Measurements from ENCODE around the gene GABBR2. TPM values are rescaled to one million over a fixed set of nuclear protein-coding genes. Genes with fewer than 3 reads are reported as not detected.
A peak's percentile ranks its signal among the peaks of the same experiment; 100 is the strongest.

Gene GABBR2
- total RNA-seq, 1 experiment from 2014 or later, result not detected

DNA sequence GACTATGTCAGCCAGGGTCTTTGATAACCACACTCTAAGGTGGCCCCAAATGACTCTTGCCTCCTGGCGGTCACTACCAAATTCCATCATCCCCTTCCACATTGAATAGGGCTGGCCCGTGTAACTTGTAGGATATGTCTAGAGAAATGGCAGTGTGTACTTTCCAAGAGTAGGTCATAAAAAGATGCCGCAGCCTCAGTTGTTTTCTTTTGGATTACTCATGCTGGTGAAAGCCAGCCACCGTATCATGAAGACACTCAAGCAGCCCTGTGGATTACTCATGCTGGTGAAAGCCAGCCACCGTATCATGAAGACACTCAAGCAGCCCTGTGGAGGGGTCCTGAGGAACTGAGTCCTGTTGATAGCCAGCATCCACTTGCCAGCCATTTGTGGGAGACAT, 281.2 kb downstream of the GABBR2 start:
- ChIA-PET POLR2A (no interaction called here), CTCF (interaction anchor here (0.7 kb wide), 1 partner anchor 99 kb away, joined by 3 read pairs; no protein-coding TSS in a partner anchor)
- Mint-ChIP-seq H3K27ac (ENCODE audit: low read depth, unreplicated experiment) (no peak overlapping the region), H3K36me3 (ENCODE audit: insufficient read depth, unreplicated experiment) (no peaks in the 10 kb centered on the region), H3K4me1 (ENCODE audit: insufficient read depth, unreplicated experiment) (peaks cover 7% of the 10 kb centered on the region), H3K27me3 (ENCODE audit: insufficient read depth, unreplicated experiment) (no peaks in the 10 kb centered on the region), H3K4me3 (ENCODE audit: unreplicated experiment) (no peak overlapping the region), H3K9me3 (ENCODE audit: unreplicated experiment) (peaks cover 7% of the 10 kb centered on the region)
- no TSS peak for BruUV-seq (replicated peaks)
- peak; percentile 16 for DNase-seq (ENCODE audit: unreplicated experiment)
- intact Hi-C loops (cut with micrococcal nuclease), result no loop called here
- TF ChIP-seq, protein P1, sequence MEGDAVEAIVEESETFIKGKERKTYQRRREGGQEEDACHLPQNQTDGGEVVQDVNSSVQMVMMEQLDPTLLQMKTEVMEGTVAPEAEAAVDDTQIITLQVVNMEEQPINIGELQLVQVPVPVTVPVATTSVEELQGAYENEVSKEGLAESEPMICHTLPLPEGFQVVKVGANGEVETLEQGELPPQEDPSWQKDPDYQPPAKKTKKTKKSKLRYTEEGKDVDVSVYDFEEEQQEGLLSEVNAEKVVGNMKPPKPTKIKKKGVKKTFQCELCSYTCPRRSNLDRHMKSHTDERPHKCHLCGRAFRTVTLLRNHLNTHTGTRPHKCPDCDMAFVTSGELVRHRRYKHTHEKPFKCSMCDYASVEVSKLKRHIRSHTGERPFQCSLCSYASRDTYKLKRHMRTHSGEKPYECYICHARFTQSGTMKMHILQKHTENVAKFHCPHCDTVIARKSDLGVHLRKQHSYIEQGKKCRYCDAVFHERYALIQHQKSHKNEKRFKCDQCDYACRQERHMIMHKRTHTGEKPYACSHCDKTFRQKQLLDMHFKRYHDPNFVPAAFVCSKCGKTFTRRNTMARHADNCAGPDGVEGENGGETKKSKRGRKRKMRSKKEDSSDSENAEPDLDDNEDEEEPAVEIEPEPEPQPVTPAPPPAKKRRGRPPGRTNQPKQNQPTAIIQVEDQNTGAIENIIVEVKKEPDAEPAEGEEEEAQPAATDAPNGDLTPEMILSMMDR (IDR thresholded peaks at IDR 0.05; ENCODE audit: unreplicated experiment), result no peak

DNA sequence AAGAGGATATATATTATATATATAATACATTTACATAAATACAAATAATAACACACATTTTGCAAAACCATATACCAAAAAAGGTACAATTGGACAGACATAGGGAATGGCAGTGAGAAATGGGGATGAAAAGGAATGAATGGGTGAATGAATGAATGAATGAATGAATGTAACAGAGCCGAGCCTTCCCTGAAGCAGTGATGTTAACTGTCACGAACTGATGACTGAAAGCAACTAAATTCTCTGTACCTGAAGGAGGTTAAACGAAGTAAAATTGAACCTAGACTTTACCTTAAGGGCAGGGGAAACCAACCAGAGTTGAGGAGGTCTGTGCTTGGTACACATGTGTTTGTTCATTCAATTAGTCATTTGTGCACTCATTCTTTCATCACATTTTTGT, 283.7 kb downstream of the GABBR2 start:
- BruUV-seq (replicated peaks), result no TSS peak
- intact Hi-C loops (cut with micrococcal nuclease), result no loop called here
- Mint-ChIP-seq H3K9me3 (ENCODE audit: unreplicated experiment) (peaks cover 7% of the 10 kb centered on the region), H3K36me3 (ENCODE audit: insufficient read depth, unreplicated experiment) (no peaks in the 10 kb centered on the region), H3K27ac (ENCODE audit: low read depth, unreplicated experiment) (no peak overlapping the region), H3K4me1 (ENCODE audit: insufficient read depth, unreplicated experiment) (peaks cover 7% of the 10 kb centered on the region), H3K4me3 (ENCODE audit: unreplicated experiment) (no peak overlapping the region), H3K27me3 (ENCODE audit: insufficient read depth, unreplicated experiment) (no peaks in the 10 kb centered on the region)
- DNase-seq (ENCODE audit: unreplicated experiment), result no peak
- CTCF ChIA-PET, result no interaction called here
- POLR2A ChIA-PET, result no interaction called here
- TF ChIP-seq, protein P1 (IDR thresholded peaks at IDR 0.05; ENCODE audit: unreplicated experiment), result no peak

DNA sequence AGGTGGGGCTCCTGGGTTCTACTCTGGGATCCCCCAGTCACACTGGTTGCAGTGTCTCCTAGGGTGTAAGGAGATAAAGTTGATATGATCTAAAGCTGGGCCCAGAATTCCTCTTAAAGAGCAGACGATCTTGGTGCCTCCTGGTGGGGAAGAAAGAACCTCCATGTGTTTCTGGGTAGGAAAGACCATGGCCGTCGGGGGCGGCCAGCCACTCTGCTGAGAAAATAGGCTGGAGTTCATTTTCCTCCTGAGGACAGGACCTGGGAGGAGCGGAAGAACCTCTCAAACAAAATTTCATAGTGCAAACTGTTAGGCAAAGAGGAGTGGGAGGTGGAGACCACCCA, 289.5 kb downstream of the GABBR2 start:
- BruUV-seq (replicated peaks), result no TSS peak
- ChIA-PET POLR2A (no interaction called here), CTCF (interaction anchor here (0.6 to 0.7 kb wide), 2 partner anchors 61 to 84 kb away, joined by 3 read pairs; no protein-coding TSS in a partner anchor)
- H3K4me3 Mint-ChIP-seq (ENCODE audit: unreplicated experiment), result no peak overlapping the region
- TF ChIP-seq, protein P1 (IDR thresholded peaks at IDR 0.05; ENCODE audit: unreplicated experiment), result no peak
- DNase-seq (ENCODE audit: unreplicated experiment), result no peak
- no peaks in the 10 kb centered on the region for H3K4me1 Mint-ChIP-seq (ENCODE audit: insufficient read depth, unreplicated experiment)
- no peaks in the 10 kb centered on the region for H3K9me3 Mint-ChIP-seq (ENCODE audit: unreplicated experiment)
- peaks cover 30% of the 10 kb centered on the region for H3K27me3 Mint-ChIP-seq (ENCODE audit: insufficient read depth, unreplicated experiment)
- H3K27ac Mint-ChIP-seq (ENCODE audit: low read depth, unreplicated experiment), result no peak overlapping the region
- intact Hi-C loops (cut with micrococcal nuclease), result no loop called here
- H3K36me3 Mint-ChIP-seq (ENCODE audit: insufficient read depth, unreplicated experiment), result peaks cover 5% of the 10 kb centered on the region

DNA sequence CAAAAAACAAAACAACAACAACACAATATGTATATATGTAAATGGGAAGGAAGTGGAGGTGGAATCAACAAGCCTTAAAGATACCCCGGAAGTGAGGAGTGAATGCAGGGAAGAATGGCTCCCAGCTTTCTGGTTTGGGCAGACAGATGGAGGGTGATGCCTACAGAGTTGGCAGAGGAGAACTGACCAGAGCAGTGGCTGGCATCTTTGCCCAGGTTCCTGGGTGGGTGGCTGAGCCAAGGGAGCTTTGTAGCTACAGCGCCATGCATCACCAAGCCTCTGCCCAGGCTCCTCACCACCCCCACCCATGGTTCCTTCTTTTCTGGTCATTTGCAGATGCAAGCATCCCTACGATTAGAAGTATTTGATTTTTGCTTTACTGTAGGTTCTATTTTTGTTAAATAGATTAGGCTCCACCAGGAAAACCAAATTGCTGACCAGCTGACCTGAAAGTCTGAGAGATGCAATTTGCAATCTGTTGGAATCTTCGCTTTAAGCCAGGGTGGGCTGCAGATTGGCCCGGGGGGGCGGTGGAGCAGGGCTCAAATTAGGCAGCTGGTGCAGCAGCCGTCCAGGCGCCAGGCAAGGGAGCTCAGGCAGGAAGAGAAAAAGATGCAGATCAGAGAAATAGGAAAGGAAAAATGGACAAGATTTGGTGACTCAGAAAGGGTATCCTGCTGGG, 290.0 kb downstream of the GABBR2 start:
- DNase-seq (ENCODE audit: unreplicated experiment), result no peak
- Mint-ChIP-seq H3K4me3 (ENCODE audit: unreplicated experiment) (no peak overlapping the region), H3K9me3 (ENCODE audit: unreplicated experiment) (no peaks in the 10 kb centered on the region), H3K36me3 (ENCODE audit: insufficient read depth, unreplicated experiment) (peaks cover 5% of the 10 kb centered on the region), H3K4me1 (ENCODE audit: insufficient read depth, unreplicated experiment) (no peaks in the 10 kb centered on the region), H3K27me3 (ENCODE audit: insufficient read depth, unreplicated experiment) (peaks cover 30% of the 10 kb centered on the region), H3K27ac (ENCODE audit: low read depth, unreplicated experiment) (no peak overlapping the region)
- BruUV-seq (replicated peaks), result no TSS peak
- intact Hi-C loops (cut with micrococcal nuclease), result no loop called here
- ChIA-PET POLR2A (no interaction called here), CTCF (interaction anchor here (0.6 to 0.7 kb wide), 3 partner anchors 60 to 1417 kb away, joined by 3 read pairs; no protein-coding TSS in a partner anchor)
- TF ChIP-seq, protein P1 (IDR thresholded peaks at IDR 0.05; ENCODE audit: unreplicated experiment), result no peak

Data from MCF 10A (cell line).